CD4-positive, alpha-beta T cell treated with Interleukin-17A for 1 hour (primary cell): ENCODE results near the gene SGF29.
"Not testable (repeated sequence)": the region's sequence is repeated elsewhere in the genome, so short reads cannot be mapped to it uniquely, and the experiment has no call there.

Experiments used
- DNase-seq: peaks from one replicate; pipeline ENCODE4 v3.0.0-alpha.2; 2020

Gene SGF29

DNA sequence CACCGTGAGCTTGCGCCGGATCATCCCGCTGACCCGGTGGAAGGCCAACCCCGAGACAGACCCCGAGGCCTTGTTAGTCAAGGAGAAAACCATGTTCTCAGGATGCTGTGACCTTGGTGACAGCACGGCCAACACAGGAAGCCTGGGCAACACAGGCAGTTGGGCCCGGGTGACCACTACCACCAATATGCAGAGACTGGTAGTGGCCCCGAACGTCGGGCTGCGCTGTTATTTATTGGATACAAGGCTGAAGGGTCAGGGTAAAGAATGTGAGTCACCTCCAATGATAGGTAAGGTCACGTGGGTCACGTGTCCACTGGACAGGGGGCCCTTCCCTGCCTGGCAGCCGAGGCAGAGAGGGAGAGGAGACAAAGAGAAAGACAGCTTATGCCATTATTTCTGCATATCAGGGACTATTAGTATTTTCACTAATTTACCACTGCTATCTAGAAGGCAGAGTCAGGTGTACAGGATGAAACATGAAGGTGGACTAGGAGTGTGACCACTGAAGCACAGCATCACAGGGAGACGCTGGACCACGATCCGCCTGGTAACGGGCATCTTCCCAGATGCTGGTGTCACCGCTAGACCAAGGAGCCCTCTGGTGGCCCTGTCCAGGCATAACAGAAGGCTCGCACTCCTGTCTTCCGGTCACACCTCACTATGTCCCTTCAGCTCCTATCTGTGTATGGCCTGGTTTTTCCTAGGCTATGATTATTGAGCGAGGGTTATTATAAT is 61.9 kb downstream of the SGF29 start:
- peak; percentile 47 for DNase-seq

GRCh38 chr16:28616224-28616577 is 62.5 kb downstream of the SGF29 start:
- not testable (repeated sequence) for DNase-seq

- no peak for DNase-seq
Observed at GRCh38 chr16:28616636-28617035, 62.9 kb downstream of the SGF29 start.

GRCh38 chr16:28617874-28618273 is 64.2 kb downstream of the SGF29 start:
- DNase-seq: no peak

DNA sequence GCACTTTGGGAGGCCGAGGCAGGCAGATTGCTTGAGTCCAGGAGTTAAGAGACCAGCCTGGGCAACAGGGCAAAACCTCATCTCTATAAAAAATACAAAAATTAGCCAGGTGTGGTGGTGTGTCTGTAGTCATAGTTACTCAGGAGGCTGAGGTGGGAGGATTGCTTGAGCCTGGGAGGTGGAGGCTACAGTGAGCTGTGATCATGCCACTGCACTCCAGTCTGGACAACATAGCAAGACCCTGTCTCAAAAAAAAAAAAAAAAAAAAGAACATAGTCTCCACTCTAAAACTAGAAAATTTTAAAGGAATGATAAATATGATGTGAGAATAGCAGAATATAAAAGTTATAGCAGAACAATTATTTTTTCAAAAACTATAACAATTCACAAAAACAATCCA is 66.6 kb downstream of the SGF29 start:
- not testable (repeated sequence) for DNase-seq

DNA sequence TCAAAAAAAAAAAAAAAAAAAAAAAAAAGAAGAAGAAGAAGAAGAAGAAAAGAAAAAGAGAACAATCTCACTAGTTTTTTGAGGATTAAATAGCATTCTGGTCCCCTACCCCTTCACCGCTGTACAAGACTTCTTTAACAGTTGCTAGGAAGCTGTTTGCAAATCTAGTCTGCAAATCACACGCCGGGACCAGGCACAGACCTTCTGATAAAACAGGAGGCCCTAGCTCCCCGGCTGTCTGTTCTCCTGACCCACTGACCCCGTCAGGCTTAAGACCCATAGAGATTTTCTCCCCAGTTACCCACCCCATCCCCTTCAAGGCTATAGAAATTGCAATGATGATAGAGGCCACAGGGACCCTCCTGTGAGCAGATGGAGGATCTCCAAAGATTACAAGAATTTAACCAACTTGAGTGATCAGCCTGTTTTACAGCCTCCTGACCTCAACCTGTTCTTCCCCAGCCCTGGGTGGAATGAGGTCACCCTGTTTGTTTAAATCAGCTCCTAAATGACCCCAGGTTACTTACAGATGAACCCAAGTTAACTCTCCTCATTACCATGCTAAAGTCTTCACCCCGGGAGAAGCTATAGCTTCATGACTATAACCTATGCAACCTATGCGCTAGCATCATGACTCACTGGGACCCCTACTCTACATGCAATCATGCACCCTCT is 67.9 kb downstream of the SGF29 start:
- DNase-seq: no peak

DNA sequence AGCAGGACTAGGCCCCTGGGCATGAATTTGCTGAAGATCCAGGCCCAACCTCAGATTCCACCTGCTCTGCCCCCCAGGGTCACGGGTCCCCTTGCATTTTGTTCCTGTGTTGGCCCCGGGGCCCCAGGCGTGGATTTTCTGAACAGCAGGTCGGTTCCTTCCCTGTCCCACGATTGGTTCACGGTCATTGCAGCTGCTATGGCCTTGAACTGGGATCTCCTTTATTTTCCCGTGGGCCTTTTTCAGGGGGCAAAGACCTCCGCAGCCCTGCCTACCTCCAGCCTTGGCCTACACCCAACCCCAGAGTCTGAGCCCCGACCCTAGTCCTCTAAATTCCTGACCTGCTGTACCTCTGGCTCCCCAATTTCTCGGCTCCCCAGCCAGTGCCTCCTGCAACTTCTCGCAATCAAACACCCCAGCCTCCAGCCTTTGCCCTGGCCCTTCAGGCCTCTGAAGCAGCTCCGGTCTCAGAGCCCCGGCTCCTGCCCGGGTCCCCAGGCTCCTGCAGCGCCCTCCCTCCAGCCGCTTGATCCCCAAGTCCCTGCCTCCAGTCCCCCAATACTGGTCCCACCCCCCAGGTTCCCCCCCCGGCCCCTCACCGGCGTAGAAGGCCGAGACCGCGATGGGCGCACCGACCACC is 68.9 kb downstream of the SGF29 start:
- DNase-seq: not testable (repeated sequence)

- peak; percentile 66 for DNase-seq
Observed at GRCh38 chr16:28623172-28623711, 69.5 kb downstream of the SGF29 start.

DNA sequence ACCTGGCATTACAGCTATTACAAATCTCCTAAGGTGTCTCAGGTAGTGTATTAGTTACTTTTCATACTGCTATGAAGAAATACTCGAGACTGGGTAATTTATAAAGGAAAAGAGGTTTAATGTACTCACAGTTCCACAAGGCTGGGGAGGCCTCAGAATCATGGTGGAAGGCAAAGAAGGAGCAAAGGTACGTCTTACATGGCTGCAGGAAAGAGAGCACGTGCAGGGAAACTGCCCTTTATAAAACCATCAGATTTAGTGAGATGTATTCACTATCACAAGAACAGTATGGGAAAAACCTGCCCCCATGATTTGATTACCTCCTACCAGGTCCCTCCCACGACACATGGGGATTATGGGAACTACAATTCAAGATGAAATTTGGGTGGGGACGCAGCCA is 77.2 kb downstream of the SGF29 start:
- DNase-seq: not testable (repeated sequence)

DNA sequence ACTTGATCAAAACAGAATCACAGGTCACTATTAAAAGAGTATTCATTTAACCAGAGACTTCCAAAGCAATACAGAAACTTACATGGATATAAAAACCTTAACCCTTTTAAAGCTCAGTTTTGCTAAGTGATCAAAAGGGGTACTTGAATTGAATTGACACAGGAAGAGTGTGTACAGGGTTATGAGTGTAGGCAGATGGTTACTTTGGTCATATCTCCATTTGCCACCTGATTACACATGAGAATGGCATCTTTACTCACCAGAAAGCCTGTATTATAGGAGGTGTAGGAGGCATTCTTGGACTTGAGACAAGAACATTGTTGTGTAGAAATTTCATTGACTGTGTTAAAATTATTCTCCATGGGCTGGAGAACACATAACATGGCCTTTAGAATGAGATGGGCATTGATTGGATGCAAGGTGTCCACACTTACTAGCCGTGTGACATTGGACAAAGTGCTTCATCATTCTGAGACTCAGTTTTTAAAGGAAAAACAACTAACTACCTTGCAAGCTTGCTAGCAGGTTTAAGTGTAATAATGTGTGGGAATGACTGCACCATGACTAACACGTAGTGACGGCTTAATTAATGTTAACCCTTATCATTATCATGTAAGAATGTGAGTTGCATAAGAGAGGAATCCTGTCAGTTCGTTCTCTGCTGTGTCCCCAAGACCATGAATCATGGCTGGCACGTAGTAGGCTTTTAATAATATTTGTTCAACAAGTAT is 82.5 kb downstream of the SGF29 start:
- not testable (repeated sequence) for DNase-seq

DNA sequence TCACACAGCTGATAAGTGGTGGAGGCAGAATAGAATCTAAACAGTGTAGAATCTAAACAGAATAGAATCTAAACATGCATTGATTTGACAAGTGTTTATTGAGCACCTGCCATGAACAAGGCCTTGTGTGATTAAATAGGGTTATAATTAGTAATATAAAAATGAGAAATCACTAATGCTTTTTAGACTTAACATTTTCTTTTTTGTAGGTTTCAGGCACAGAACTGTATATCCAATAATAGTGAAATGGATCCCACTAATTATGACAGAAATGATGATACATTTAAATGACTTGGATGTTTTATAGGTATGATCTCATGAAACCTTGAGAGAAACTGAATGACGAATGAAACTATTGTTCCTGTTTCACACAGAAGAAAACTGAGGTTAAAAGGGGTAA is 84.0 kb downstream of the SGF29 start, which contains the start of gene NPIPB8:
Gene NPIPB8, plus strand, starts transcription at position 301 of the 400 bp plus-strand sequence. CDS start 296 bp downstream, outside the sequence.
- DNase-seq: not testable (repeated sequence)

GRCh38 chr16:28638359-28638758 is 84.6 kb downstream of the SGF29 start:
- not testable (repeated sequence) for DNase-seq

DNA sequence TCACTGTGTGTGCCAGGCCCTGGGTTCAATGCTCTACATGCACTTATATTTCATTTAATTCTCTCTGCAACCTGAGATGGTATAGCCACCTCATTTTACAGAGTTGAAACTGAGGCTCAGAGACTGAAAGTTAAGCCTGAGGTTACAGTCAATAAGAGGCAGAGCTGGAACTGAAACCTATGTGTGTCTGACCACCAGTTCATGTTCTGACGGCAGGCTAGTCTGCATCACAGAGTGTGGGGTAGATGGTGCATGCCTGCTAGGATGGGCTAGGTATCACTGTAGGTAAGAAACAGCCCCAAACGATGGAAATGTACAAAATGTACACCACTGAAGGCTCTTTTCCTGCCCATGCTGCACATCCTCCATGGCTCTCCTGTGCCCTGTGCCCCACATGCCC is 86.2 kb downstream of the SGF29 start:
- DNase-seq: not testable (repeated sequence)
